ENCODE measurements around the gene FAM200C. TPM values are rescaled to one million over a fixed set of nuclear protein-coding genes. Genes with fewer than 3 reads are reported as not detected.

FAM200C gene
- 8.6 and 10.5 TPM in 2 replicates for total RNA-seq (2021)
- percentile 86 among the genes with signal in this experiment for Bru-seq, nascent RNA
- percentile 83 among the genes with signal in this experiment for BruChase-seq, experiment 1, labeled RNA remaining after a 2-hour chase
- BruChase-seq, experiment 2, labeled RNA remaining after a 6-hour chase = percentile 59 among the genes with signal in this experiment
- long read RNA-seq, transcript ZBED8-201 (2 exons, 2,851 nt) = major isoform, 40 of 53 reads
- long read RNA-seq, partial matches to known transcripts = 0 of 53 reads
- long read RNA-seq, other reads (novel, unspliced or antisense) = 11 of 53 reads

GRCh38 chr5:160399402-160400353 is at the start of gene FAM200C:
Gene FAM200C (minus strand): TSS chr5:160400054. CDS start chr5:160395490, 4,564 bp downstream.
- H3F3A ChIP-seq (ENCODE audit: insufficient read depth, low read depth) = peaks cover 19% of the 10 kb centered on the region; the same call in 1 of the 2 replicates
- H3K9me3 ChIP-seq (ENCODE audit: insufficient read depth, low read depth) = no peaks in the 10 kb centered on the region
- TF ChIP-seq EZH2 (IDR thresholded peaks at IDR 0.05; ENCODE audit: low read depth) (no peak), CTCF (conservative IDR thresholded peaks at IDR 0.05) (no peak)
- H3K36me3 ChIP-seq (ENCODE audit: low read depth) = peaks cover 11% of the 10 kb centered on the region; the same call in 1 of the 2 replicates
- peak within 1 kb of the TSS; percentile 38 for H3K27ac ChIP-seq
- peak within 1 kb of the TSS; percentile 82 for H2AFZ ChIP-seq
- CTCF ChIA-PET = interaction anchor here (0.5 to 1.4 kb wide), 3 partner anchors 109 to 378 kb away, joined by 3 to 9 read pairs (median 4); no protein-coding TSS in a partner anchor
- no peaks in the 10 kb centered on the region for H3K27me3 ChIP-seq (ENCODE audit: insufficient read depth, low read depth)
- H3K79me2 ChIP-seq (ENCODE audit: low read depth) = peaks cover 25% of the 10 kb centered on the region
- DNase-seq = peak; percentile 82 to 92
- POLR2A ChIA-PET (ENCODE audit: unreplicated experiment) = interaction anchor here (0.6 kb wide), 4 partner anchors 234 to 1001 kb away, joined by 5 to 8 read pairs (median 6); no protein-coding TSS in a partner anchor
- H3K4me3 ChIP-seq = peak within 1 kb of the TSS; percentile 60
- H3K4me1 ChIP-seq (replicated peaks; ENCODE audit: insufficient read depth) = peaks cover 11% of the 10 kb centered on the region
- peak within 1 kb of the TSS; percentile 74 for H3K4me2 ChIP-seq
- TSS peak; percentile 59 for BruUV-seq (replicated peaks)
- no peaks in the 10 kb centered on the region for H4K20me1 ChIP-seq (ENCODE audit: insufficient read depth)
- intact Hi-C loops (cut with micrococcal nuclease; ENCODE audit: unreplicated experiment) = loop anchor here (2.0 to 10.0 kb wide), 4 partner anchors 19 to 1237 kb away; partner anchors contain the start of gene SLU7
- no peaks in the 10 kb centered on the region for H3K9me2 ChIP-seq (ENCODE audit: insufficient read depth)

DNA sequence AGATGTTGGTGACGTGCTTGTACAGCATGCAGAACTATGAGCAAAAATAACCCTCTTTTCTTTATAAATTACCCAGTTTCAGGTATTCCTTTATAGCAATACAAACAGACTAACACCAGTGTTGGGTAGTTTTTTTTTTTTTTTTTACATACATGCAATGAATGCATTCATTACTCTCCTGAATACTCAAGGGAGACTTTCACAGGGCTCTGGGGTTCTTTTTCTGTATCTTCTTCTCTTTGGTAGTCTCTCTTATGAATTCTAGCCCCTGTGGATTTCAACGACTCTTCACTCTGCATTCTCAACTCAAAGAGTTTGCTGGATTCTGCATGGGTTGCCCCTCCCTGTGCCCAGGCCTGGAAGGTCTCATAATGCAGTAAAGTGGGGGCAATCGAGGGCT is 49.6 kb upstream of the FAM200C start:
- no TSS peak for BruUV-seq (replicated peaks)
- Histone ChIP-seq H3K27ac (no peak overlapping the region), H3K27me3 (ENCODE audit: insufficient read depth, low read depth) (peaks cover 3% of the 10 kb centered on the region; the same call in 1 of the 2 replicates), H3K4me1 (replicated peaks; ENCODE audit: insufficient read depth) (no peaks in the 10 kb centered on the region), H3K4me3 (no peak overlapping the region), H3K9me3 (ENCODE audit: insufficient read depth, low read depth) (no peaks in the 10 kb centered on the region), H3K4me2 (no peak overlapping the region), H4K20me1 (ENCODE audit: insufficient read depth) (no peaks in the 10 kb centered on the region), H3K9me2 (ENCODE audit: insufficient read depth) (no peaks in the 10 kb centered on the region), H3K36me3 (ENCODE audit: low read depth) (no peaks in the 10 kb centered on the region), H3K79me2 (ENCODE audit: low read depth) (no peaks in the 10 kb centered on the region), H3F3A (ENCODE audit: insufficient read depth, low read depth) (no peaks in the 10 kb centered on the region), H2AFZ (no peak overlapping the region)
- intact Hi-C loops (cut with micrococcal nuclease; ENCODE audit: unreplicated experiment) = no loop called here
- DNase-seq = no peak
- CTCF ChIA-PET = no interaction called here
- no peak for TF ChIP-seq CTCF (conservative IDR thresholded peaks at IDR 0.05)
- no peak for TF ChIP-seq EZH2 (IDR thresholded peaks at IDR 0.05; ENCODE audit: low read depth)
- POLR2A ChIA-PET (ENCODE audit: unreplicated experiment) = interaction anchor here (0.7 kb wide), 1 partner anchor 1643 kb away, joined by 3 read pairs; no protein-coding TSS in a partner anchor

GRCh38 chr5:160448886-160449285 is 49.0 kb upstream of the FAM200C start:
- Histone ChIP-seq H3K4me3 (no peak overlapping the region), H2AFZ (no peak overlapping the region), H3K36me3 (ENCODE audit: low read depth) (no peaks in the 10 kb centered on the region), H3K79me2 (ENCODE audit: low read depth) (no peaks in the 10 kb centered on the region), H3K9me2 (ENCODE audit: insufficient read depth) (no peaks in the 10 kb centered on the region), H3F3A (ENCODE audit: insufficient read depth, low read depth) (no peaks in the 10 kb centered on the region), H3K4me1 (replicated peaks; ENCODE audit: insufficient read depth) (no peaks in the 10 kb centered on the region), H3K27ac (no peak overlapping the region), H3K9me3 (ENCODE audit: insufficient read depth, low read depth) (no peaks in the 10 kb centered on the region), H3K27me3 (ENCODE audit: insufficient read depth, low read depth) (peaks cover 2% of the 10 kb centered on the region; the same call in 1 of the 2 replicates), H4K20me1 (ENCODE audit: insufficient read depth) (no peaks in the 10 kb centered on the region), H3K4me2 (no peak overlapping the region)
- ChIA-PET CTCF (no interaction called here), POLR2A (ENCODE audit: unreplicated experiment) (interaction anchor here (0.7 kb wide), 1 partner anchor 1643 kb away, joined by 3 read pairs; no protein-coding TSS in a partner anchor)
- BruUV-seq (replicated peaks) = no TSS peak
- no peak for DNase-seq
- intact Hi-C loops (cut with micrococcal nuclease; ENCODE audit: unreplicated experiment) = no loop called here
- TF ChIP-seq EZH2 (IDR thresholded peaks at IDR 0.05; ENCODE audit: low read depth) (no peak), CTCF (conservative IDR thresholded peaks at IDR 0.05) (no peak)

Data from PC-9 (cell line).